Left kidney (tissue), 2 donors: ENCODE data around the gene FOXC1. TPM values are rescaled to one million over a fixed set of nuclear protein-coding genes. Genes with fewer than 3 reads are reported as not detected.

Experiments
- DNase-seq: peaks from one replicate; pipeline ENCODE4 v3.0.0-alpha.2; 2013
- polyA plus RNA-seq: library from polyadenylated mRNA; unstranded; fragments of 120-200 nt; gene quantifications from one replicate; pipeline ENCODE4 v1.2.1, GENCODE V29; 2013; ENCODE audit not compliant: insufficient read length

FOXC1 gene
- polyA plus RNA-seq, 1 donor, result 81.3 TPM

GRCh38 chr6:1581120-1581991, 28.4 kb upstream of the FOXC1 start:
- no peak for DNase-seq

GRCh38 chr6:1584146-1584545, 25.6 kb upstream of the FOXC1 start:
- DNase-seq, result no peak

- DNase-seq, result no peak
These were observed 24.6 kb upstream of the FOXC1 start for GRCh38 chr6:1584996-1585668.

- no peak for DNase-seq
These were observed 24.1 kb upstream of the FOXC1 start for GRCh38 chr6:1585669-1586049.

- no peak for DNase-seq
These were observed 23.5 kb upstream of the FOXC1 start for GRCh38 chr6:1586256-1586655.

- no peak for DNase-seq
These were observed 22.8 kb upstream of the FOXC1 start for GRCh38 chr6:1586861-1587450.

- DNase-seq, result no peak
These were observed 22.2 kb upstream of the FOXC1 start for GRCh38 chr6:1587546-1587945.

- no peak for DNase-seq
These were observed 21.7 kb upstream of the FOXC1 start for GRCh38 chr6:1587977-1588376.

GRCh38 chr6:1589208-1589607, 20.5 kb upstream of the FOXC1 start:
- no peak for DNase-seq

GRCh38 chr6:1590580-1590979, 19.1 kb upstream of the FOXC1 start:
- DNase-seq, result no peak

- DNase-seq, result no peak
These were observed 18.5 kb upstream of the FOXC1 start for GRCh38 chr6:1591243-1591642.

GRCh38 chr6:1591926-1592325, 17.8 kb upstream of the FOXC1 start:
- DNase-seq, result no peak

GRCh38 chr6:1592852-1593251, 16.9 kb upstream of the FOXC1 start:
- no peak for DNase-seq

GRCh38 chr6:1593286-1593957, 16.3 kb upstream of the FOXC1 start:
- no peak for DNase-seq

- DNase-seq, result no peak
These were observed 15.8 kb upstream of the FOXC1 start for GRCh38 chr6:1593958-1594314.

- no peak for DNase-seq
These were observed 15.1 kb upstream of the FOXC1 start for GRCh38 chr6:1594445-1595200.

GRCh38 chr6:1595271-1596087, 14.2 kb upstream of the FOXC1 start:
- DNase-seq, result no peak

GRCh38 chr6:1596088-1596852, 13.4 kb upstream of the FOXC1 start:
- no peak for DNase-seq

GRCh38 chr6:1597121-1597744, 12.5 kb upstream of the FOXC1 start:
- DNase-seq, result no peak

- DNase-seq, result no peak
These were observed 11.8 kb upstream of the FOXC1 start for GRCh38 chr6:1597924-1598323.
